ENCODE measurements around the gene SMARCA2.
"Not testable (repeated sequence)": the region's sequence is repeated elsewhere in the genome, so short reads cannot be mapped to it uniquely, and the experiment has no call there.

Gene SMARCA2

GRCh38 chr9:2140600-2141223 is 125.6 kb downstream of the SMARCA2 start:
- no peak for DNase-seq (ENCODE audit: low read depth in 2 of 2)

DNA sequence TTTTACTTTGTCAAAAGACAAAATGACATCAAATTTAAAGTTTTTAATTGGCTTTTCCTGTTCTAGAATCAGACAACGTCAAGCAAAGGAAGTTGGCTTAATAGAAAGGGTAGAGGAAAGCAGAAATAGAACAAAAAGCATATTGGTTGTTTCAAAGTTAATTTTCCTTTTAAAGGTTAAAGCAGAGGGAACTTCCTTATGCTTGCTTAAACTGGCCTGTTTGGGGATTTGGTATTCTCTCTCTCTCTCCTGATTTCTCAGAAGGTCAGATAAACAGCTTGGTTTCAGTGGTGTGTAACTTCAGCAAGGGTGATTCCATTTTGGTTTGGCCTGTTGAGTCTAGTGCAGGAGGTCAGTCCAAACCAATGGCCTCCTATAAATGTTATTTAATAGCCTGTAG is 127.1 kb downstream of the SMARCA2 start:
- DNase-seq (ENCODE audit: low read depth in 2 of 2), result no peak

- DNase-seq (ENCODE audit: low read depth in 2 of 2), result no peak
Observed at GRCh38 chr9:2144619-2145018, 129.5 kb downstream of the SMARCA2 start.

- DNase-seq (ENCODE audit: low read depth in 2 of 2), result no peak
Observed at GRCh38 chr9:2145746-2146145, 130.6 kb downstream of the SMARCA2 start.

DNA sequence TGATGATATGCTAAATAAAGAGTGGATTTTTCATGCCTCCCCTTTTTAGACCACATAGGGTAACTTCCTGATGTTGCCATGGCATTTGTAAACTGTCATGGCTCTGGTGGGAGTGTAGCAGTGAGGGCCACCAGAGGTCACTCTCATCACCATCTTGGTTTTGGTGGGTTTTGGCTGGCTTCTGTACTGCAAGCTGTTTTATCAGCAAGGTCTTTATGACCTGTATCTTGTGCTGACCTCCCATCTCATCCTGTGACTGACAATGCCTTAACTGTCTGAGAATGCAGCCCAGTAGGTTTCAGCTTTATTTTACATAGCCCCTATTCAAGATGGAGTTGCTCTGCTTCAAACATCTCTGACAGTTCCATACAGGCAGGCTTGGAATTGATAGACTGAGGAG is 131.6 kb downstream of the SMARCA2 start:
- DNase-seq (ENCODE audit: low read depth in 2 of 2), result not testable (repeated sequence)

DNA sequence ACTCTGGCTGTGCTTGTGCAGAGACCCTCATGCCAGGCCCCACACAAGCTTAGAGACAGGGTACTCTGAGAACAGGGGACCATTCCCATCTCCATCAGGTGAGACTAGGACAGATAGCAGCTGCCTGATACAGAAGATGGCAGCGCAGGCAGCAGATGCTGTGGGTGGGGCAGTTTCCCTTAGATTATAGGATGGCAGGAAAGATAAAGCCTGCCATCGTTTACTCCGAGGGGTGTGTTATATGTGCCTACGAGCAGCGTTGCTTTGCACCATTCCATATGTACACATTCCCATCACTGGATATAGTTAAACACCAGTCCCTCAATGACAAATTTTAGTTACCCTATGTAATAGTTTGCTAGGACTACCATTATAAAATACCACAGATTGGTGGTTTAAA is 135.2 kb downstream of the SMARCA2 start:
- no peak for DNase-seq (ENCODE audit: low read depth in 2 of 2)

- no peak for DNase-seq (ENCODE audit: low read depth in 2 of 2)
Observed at GRCh38 chr9:2151171-2151570, 136.0 kb downstream of the SMARCA2 start.

GRCh38 chr9:2152966-2153629 is 138.0 kb downstream of the SMARCA2 start:
- no peak for DNase-seq (ENCODE audit: low read depth in 2 of 2)

DNA sequence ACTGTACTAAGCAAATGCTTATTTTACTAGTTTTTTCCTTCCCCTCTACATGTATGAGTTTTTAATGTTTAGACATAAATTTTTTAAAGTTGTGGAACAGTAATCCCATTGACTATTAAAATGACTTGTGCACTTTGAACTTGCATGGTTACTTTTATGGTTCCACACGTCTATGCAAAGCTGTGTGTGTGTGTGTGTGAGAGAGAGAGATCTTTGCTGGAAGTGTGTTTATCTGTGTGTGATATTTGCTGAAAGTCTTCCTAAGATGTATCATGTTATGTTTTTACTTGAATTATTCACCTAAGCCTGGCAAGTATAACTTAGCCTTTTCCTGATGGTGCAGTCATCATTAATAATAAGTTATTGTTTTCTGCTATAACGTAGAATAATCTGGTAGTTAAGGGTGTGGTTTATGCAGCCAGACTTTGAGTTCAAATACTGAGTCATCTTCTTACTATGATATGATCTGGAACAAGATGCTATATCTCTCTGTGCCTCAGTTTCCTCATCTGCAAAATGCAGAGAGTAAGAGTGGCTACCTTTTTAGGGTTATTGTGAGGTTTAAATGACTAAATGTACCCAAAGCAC is 138.6 kb downstream of the SMARCA2 start:
- DNase-seq (ENCODE audit: low read depth in 2 of 2), result no peak

DNA sequence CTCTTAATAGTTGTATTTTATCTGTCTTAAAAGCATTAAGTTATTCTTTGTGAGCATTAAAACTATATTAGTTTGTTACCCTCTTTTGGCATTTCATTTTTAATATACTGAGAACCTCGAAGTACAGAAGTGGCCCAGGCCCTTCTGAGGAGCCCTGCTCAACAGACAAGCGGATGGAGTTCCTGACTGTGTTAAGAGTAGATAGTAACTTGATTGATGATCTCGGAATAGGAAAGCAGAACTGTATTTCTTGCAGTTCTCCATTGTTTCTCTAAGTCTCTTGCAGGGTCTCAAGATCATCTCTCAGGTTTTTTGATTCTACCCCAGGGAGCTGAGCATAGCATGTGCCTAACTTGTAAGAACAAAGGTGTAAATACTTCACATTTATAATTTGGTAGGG is 139.6 kb downstream of the SMARCA2 start:
- DNase-seq (ENCODE audit: low read depth in 2 of 2), result no peak

DNA sequence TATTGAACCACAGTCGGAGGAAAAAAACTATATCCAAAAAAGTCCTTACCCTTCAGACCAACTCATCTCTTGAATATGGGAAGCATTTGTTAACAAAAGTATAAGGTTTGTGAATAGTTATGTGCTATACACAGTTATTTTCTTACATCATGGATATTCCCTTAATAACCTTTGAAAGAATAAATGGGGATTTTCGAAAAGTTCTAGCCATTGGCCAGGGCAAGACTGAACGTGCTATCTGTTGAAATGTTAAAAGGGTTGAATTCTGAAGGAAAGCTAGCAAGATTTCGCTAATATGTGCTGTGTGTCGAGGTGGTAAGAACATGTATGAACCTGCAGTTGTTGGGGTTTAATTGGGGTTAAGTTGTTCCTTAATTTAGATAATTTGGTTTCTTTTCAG is 140.8 kb downstream of the SMARCA2 start:
- no peak for DNase-seq (ENCODE audit: low read depth in 2 of 2)

- no peak for DNase-seq (ENCODE audit: low read depth in 2 of 2)
Observed at GRCh38 chr9:2157277-2158110, 142.3 kb downstream of the SMARCA2 start.

DNA sequence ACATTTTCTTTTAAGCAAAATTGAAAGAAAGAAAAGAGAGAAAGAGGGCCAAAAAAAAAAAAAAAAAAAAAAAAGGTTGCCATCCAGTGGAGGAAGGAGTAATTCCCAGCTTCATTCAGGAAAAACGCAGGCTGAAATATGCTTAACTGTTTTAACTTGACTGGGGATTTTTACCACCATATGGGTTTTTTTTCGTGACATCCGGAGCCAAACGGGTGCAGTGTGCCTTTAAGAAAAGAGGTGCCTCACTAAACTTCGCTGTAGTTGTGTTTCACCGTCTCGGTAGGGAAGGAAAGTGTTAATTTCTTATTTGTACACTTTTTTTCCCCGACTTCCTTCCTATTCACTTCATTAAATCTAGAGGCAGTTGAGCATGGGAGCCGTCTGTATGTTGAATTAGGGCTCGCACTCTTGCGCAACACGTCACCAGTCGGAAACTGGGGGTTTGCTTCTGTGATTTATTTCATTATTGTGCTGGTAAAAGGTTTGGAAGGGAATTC is 143.0 kb downstream of the SMARCA2 start:
- DNase-seq (ENCODE audit: low read depth in 2 of 2), result no peak

DNA sequence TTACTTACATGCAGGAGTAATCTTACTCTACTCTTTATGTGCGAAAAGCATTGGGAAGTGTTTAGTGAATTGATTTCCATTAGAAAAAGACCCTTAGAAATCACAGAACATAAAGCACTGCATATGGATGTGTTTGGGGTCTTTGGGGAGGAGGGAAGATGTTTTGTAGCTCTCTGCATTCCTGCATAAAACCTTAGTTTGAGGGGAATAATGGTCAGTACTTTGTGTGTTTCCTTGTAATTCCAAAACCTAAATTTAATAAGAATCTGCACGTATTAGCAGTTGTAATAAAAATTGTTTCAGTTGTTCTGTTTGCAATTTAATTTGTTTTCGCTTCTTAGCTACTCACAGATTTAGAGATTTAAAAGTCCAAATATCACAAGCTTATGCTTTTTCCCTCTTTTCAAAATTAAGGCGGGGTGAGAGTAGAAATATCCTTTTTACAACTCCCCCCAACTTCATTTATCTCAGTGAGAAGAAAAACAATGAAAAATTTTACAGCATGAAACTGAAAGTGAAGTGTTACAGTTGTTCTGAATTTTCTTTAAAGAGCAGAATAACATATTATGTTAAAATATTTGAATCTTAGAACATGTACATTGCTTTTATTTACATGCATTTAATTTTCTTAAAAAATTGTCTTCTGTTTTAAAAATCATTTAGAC is 143.8 kb downstream of the SMARCA2 start:
- no peak for DNase-seq (ENCODE audit: low read depth in 2 of 2)

- DNase-seq (ENCODE audit: low read depth in 2 of 2), result no peak
Observed at GRCh38 chr9:2159521-2160454, 144.6 kb downstream of the SMARCA2 start.

- DNase-seq (ENCODE audit: low read depth in 2 of 2), result no peak
Observed at GRCh38 chr9:2161661-2162060, 146.5 kb downstream of the SMARCA2 start.

DNA sequence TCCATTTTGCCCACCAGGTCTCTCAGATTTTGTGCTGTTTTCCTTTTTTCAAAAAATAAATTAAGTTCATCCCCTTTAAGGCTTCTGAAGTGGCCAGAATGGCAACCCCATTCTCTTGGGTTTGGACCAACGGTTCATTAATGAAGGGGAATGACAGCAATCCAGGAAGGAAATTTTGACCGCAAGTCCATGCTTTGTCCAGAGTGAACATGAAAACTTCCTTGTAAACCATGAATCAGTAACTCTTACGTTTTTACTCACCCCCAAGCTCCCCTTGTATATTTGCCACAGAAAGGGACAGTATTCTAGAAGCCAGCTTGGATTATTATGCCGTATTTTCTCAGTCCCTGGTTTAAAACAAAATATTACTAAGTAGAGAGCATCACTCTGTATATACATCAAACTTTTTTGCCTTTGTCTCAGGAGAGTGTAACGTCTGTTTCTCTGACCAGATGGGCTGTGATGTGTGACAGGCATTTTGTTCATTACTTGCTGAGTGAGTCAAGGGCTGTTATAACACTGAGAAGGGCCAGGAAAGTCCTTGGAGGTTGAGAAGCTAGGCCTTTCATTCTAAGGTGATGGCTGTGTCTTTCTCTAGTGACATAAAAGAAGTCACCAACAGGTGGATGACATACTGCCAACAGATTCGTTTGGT is 148.2 kb downstream of the SMARCA2 start:
- DNase-seq (ENCODE audit: low read depth in 2 of 2), result no peak

GRCh38 chr9:2164268-2164667 is 149.1 kb downstream of the SMARCA2 start:
- no peak for DNase-seq (ENCODE audit: low read depth in 2 of 2)

- DNase-seq (ENCODE audit: low read depth in 2 of 2), result no peak
Observed at GRCh38 chr9:2166203-2166602, 151.1 kb downstream of the SMARCA2 start.

DNA sequence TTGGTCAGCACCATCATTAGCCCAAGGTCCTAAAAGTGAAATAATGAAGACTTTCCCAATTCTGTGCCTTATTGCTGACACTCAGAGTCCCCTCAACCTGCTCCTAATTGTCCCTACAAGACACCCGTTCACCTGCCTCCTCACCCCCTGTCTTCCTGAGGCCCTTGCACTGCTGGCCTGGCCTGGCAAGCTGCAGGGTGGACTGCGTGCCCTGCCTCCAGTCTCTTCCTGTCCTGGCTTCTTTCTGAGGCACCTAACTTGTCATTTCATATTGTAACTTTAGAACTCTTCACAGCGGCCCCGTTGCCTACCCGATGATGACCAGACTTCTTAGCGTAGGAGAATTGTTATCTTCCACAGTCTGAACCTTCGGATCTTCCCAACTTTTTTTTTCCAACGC is 153.9 kb downstream of the SMARCA2 start:
- DNase-seq (ENCODE audit: low read depth in 2 of 2), result no peak
